Activated CD4-positive, alpha-beta T cell treated with anti-CD3 and anti-CD28 coated beads, Interleukin-2, amount 50 U/mL, for 1 hour (primary cell): ENCODE results near the gene MEG3.

Experiments
- DNase-seq: peaks from one replicate; pipeline ENCODE4 v3.0.0-alpha.2; 2020

The MEG3 gene

GRCh38 chr14:100899884-100900771, 74.2 kb downstream of the MEG3 start:
- DNase-seq: no peak

- DNase-seq: no peak
These were observed 75.0 kb downstream of the MEG3 start for GRCh38 chr14:100900837-100901390.

DNA sequence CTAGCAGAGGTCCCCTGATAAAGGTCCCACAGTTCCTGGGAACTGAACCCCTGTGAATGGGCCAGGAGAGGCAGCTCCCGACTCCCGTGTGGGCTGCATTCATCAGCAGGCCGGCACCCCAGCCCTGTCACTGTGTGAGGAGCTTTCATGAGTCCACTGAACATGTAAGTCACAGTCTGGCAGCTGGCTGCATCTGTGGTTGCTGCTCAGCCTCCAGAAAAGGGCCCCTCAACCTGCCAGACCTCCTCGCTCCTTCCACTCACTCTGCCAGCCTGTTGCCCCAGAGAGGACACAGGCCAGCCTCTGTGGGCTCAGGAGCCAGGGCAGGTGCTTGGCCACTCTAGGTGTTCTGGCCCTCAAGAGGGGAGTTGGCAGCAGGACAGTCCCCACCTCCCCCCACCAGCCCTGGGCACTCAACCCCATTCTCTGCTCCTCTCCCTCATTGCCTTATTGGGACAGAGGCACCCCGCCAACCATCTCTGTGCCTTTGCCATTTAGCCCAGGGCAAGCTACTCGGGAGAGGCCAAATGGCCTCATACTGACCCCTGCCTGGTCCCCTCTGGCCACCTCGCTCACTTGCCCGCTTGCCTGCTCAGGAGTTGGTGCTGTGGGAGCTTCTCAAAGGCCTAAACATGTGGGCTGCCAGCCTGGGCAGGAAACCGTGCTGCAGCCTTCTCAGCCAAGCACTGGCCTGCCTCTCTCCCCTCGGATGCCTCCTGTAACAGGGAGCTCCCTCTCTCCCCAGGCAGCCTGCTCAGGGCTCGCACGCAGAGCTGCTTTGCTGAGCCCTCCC, 75.7 kb downstream of the MEG3 start:
- no peak for DNase-seq

GRCh38 chr14:100902295-100903133, 76.6 kb downstream of the MEG3 start:
- DNase-seq: no peak

DNA sequence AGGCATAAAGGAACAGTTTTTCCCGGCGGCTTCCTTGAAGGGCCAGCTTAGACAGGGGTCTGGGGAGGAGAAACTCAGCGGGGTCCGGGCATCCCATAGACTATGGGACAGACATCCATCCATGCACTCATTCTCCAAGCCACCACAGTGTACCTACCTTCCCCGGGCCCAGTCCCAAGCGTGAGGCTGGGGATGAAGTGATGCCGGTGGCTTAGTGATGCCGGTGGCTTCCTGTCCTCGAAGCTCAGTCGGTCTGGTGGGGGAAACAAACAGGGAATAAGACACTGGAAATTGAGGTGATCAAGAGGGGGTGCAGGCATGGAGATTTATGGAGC, 77.2 kb downstream of the MEG3 start:
- no peak for DNase-seq

GRCh38 chr14:100903672-100904185, 77.8 kb downstream of the MEG3 start, which contains the start of gene RTL1:
Gene RTL1, minus strand, starts transcription at chr14:100903722. Its CDS starts 18,934 bp downstream, at chr14:100884788.
- no peak for DNase-seq

- DNase-seq: no peak
These were observed 78.6 kb downstream of the MEG3 start for GRCh38 chr14:100904307-100905087.

DNA sequence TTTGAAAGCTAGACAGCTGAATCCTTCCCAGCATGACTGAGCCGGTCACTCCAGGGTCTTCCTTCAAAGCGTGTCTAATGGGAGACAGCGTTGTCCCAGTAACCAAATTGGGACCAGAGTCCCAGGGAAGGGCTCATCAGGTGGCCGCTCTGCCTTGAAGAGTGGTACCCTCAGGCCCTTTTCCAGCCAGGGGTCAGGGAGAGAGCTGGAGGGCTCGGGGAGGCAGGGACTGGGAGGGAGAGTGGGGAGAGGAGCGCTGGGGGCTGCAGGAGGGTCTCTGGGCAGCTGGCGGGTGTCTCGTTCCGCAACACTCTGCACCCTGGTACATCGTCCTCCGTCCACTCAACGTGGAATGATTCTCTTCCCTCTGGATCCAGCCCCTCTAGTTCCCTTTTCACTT, 79.2 kb downstream of the MEG3 start:
- no peak for DNase-seq

DNA sequence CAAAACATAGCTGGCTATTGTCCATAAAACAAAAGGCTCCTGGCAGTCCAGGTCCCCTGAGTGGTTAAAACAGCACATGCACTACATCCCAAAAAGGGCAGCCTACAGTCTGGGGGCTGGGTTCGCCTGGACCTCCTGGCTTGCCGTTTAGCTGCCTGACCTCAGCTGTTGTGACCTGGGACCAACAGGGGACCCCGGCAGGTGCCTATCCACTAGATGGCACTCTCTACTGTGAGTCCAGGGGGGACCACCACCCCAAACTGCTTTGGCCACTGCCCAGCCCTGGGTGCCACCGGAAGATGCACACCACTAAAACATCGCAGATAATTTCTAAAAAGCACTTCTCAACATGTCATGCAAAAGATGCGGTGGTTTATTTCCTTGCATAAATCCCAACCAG, 80.5 kb downstream of the MEG3 start:
- DNase-seq: no peak

GRCh38 chr14:100907240-100907639, 81.3 kb downstream of the MEG3 start:
- DNase-seq: no peak

GRCh38 chr14:100909439-100909838, 83.5 kb downstream of the MEG3 start:
- DNase-seq: no peak
